ENCODE results near the gene ETFDH.

The ETFDH gene

DNA sequence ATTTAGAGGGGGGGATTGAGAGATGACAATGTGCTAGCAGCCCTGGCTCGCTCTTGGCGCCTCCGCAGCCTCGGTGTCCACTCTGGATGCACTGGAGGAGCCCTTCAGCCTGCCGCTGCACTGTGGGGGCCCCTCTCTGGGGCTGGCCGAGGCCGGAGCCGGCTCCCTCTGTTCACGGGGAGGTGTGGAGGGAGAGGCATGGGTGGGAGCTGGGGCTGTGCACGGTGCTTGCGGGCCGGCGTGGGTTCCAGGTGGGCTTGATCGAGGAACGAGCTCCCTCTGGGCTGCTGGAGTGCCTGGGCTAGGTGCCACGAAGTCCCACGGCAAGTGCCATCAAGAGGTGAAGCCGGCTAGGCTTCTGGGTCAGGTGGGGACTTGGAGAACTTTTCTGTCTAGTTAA lies 7.3 kb upstream of the ETFDH start:
- ChIA-PET POLR2A (ENCODE audit: low non-redundant PET) (no interaction called here), CTCF (no interaction called here)
- no peak overlapping the region for H3K27ac ChIP-seq
- DNase-seq (ENCODE audit: low spot score) = no peak
- TF ChIP-seq, protein P1, sequence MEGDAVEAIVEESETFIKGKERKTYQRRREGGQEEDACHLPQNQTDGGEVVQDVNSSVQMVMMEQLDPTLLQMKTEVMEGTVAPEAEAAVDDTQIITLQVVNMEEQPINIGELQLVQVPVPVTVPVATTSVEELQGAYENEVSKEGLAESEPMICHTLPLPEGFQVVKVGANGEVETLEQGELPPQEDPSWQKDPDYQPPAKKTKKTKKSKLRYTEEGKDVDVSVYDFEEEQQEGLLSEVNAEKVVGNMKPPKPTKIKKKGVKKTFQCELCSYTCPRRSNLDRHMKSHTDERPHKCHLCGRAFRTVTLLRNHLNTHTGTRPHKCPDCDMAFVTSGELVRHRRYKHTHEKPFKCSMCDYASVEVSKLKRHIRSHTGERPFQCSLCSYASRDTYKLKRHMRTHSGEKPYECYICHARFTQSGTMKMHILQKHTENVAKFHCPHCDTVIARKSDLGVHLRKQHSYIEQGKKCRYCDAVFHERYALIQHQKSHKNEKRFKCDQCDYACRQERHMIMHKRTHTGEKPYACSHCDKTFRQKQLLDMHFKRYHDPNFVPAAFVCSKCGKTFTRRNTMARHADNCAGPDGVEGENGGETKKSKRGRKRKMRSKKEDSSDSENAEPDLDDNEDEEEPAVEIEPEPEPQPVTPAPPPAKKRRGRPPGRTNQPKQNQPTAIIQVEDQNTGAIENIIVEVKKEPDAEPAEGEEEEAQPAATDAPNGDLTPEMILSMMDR (conservative IDR thresholded peaks at IDR 0.05; ENCODE audit: low read depth) = no peak

DNA sequence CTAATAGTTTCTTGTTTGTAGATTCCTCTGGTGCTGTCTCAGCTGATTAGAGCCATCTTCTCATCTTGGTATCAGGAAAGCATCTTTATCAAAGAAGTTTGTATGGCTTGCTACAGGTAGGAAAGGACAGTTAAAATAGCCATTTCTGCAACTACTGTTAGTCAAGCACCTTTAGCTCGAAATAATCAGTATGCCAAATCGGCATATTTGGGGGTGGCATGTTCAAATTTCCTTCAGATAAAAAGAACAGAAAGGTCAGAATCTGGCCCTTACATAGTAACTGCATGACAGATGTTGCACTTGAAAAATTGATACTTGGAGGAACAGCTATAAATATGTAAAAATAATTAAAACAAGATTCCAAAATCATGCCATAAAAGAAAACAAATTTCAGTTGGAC lies 5.2 kb upstream of the ETFDH start:
- no peak for DNase-seq (ENCODE audit: low spot score)
- no peak overlapping the region for H3K27ac ChIP-seq
- TF ChIP-seq, protein P1 (conservative IDR thresholded peaks at IDR 0.05; ENCODE audit: low read depth) = no peak
- ChIA-PET POLR2A (ENCODE audit: low non-redundant PET) (no interaction called here), CTCF (interaction anchor here (0.6 kb wide), 2 partner anchors 64 to 212 kb away, joined by 3 read pairs; no protein-coding TSS in a partner anchor)

DNA sequence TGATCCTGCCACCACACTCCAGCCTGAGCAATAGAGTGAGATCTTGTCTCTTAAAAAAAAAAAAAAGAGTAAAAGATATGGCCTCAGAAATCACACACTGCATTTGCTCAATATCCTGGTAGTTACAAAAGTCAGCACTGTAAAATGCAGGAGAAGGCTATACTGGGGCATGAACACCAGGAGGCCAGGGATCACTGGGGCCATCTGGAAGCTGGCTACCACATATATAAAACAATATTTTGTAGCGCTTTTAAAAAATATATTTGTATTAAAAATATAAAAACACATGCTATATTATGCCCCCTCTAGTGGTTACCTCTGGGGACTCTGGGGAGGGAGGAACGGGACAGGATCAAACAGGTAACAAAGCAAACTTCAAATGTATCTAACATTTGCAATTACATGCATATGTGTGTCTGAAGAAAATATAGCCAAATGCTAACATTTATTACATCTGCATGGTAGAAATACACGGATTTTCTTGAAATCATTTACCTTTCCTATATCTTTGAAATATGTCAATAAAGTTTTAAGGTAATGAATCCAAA lies 4.4 kb upstream of the ETFDH start:
- peak; percentile 48 for DNase-seq (ENCODE audit: low spot score)
- CTCF ChIA-PET = interaction anchor here (0.5 to 0.6 kb wide), 4 partner anchors 413 to 792 kb away, joined by 3 to 6 read pairs (median 4); no protein-coding TSS in a partner anchor
- POLR2A ChIA-PET (ENCODE audit: low non-redundant PET) = no interaction called here
- TF ChIP-seq, protein P1 (conservative IDR thresholded peaks at IDR 0.05; ENCODE audit: low read depth) = peak; percentile 70
- H3K27ac ChIP-seq = no peak overlapping the region

DNA sequence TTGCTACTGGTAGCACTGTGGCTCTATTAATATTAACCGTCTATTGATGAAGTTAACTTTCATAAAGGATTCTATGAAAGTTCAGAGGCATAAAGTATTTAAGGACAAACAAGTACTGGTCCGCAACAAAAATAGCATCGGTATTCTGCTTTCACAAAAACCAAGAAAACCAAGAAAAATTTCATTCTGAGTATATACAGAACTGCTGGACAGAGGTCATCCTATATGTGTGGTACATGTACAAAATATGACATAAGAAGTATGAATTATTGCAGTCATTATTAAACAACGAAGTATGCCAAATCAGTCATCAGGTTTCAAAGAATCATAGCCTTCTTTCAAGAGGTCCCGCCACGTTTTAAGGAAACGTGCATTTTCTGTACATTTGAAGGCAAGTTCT lies 2.8 kb upstream of the ETFDH start:
- H3K27ac ChIP-seq = no peak overlapping the region
- ChIA-PET POLR2A (ENCODE audit: low non-redundant PET) (no interaction called here), CTCF (interaction anchor here (0.6 to 0.9 kb wide), 2 partner anchors 14 to 174 kb away, joined by 3 to 6 read pairs; no protein-coding TSS in a partner anchor)
- TF ChIP-seq, protein P1 (conservative IDR thresholded peaks at IDR 0.05; ENCODE audit: low read depth) = no peak
- DNase-seq (ENCODE audit: low spot score) = no peak

DNA sequence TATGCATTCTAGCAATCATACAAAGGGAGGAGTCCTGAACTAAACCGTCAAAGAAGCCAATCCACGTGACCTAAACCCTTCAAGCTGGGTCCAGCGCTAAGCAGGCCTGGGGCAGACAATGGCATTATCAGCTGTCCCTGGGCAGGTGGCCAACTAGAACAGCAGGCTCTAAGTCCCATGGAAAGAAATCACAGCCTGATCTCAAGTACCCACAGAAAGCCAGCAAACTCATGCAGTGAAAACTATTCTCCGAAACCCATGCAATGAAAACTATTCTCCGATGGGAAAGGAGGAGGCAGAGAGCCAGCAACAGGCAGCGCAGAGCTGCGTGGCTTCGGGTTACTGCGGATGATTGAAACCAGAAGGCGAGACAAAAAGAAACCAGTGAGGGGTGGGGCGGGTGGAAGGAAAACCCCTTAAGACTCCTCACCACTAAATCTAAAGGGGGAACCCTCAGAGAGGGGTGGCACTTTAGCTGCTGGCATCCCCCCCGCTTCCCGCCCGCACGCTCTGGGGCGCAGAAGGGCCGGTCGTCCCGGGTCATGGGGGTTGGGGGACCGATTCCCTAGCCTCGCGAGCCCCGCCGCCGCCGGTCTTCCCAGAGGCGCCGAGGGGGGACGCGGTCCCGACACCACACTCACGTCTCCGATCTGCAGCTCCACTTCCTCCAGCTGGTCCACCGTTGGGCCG lies 976 bp upstream of the ETFDH start:
- DNase-seq (ENCODE audit: low spot score) = peak; percentile 49
- POLR2A ChIA-PET (ENCODE audit: low non-redundant PET) = interaction anchor here (0.6 kb wide), 1 partner anchor 375 kb away, joined by 6 read pairs; no protein-coding TSS in a partner anchor
- CTCF ChIA-PET = interaction anchor here (0.5 kb wide), 1 partner anchor 342 kb away, joined by 3 read pairs; no protein-coding TSS in a partner anchor
- H3K27ac ChIP-seq = peak overlapping the region; percentile 93
- TF ChIP-seq, protein P1 (conservative IDR thresholded peaks at IDR 0.05; ENCODE audit: low read depth) = no peak

DNA sequence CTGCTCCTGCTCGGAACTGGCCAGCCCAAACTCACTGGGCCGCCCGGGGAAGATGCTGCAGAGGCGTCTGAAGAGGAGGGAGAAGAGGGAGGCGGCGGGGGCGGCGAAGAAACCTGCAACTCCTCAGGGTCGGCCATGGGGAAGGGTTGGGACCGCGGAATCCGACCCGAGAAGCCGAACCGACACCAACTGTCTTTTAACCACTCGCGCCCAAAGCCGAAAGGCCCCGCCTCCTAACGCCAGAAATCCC lies 506 bp upstream of the ETFDH start, which contains the start of gene C4orf46:
TSS of gene C4orf46 (minus strand) at position 223 of the 250 bp plus-strand sequence. CDS start at position 137, 86 bp downstream.
- H3K27ac ChIP-seq = peak within 1 kb of the TSS; percentile 93
- TF ChIP-seq, protein P1 (conservative IDR thresholded peaks at IDR 0.05; ENCODE audit: low read depth) = no peak
- POLR2A ChIA-PET (ENCODE audit: low non-redundant PET) = no interaction called here
- CTCF ChIA-PET = interaction anchor here (0.5 kb wide), 1 partner anchor 341 kb away, joined by 3 read pairs; no protein-coding TSS in a partner anchor
- no peak for DNase-seq (ENCODE audit: low spot score)
